ENCODE data around the gene MYH8. TPM values are rescaled to one million over a fixed set of nuclear protein-coding genes. Genes with fewer than 3 reads are reported as not detected.

The MYH8 gene
- total and polyA plus RNA-seq, 2 experiments from 2014 or later: not detected

GRCh38 chr17:10357768-10358167, 64.0 kb downstream of the MYH8 start:
- H3K9me3 Mint-ChIP-seq: no peaks in the 10 kb centered on the region
- no peaks in the 10 kb centered on the region for H3K36me3 ChIP-seq (ENCODE audit: insufficient read depth)
- no peak overlapping the region for H3K27ac Mint-ChIP-seq
- no peak overlapping the region for H3K4me3 Mint-ChIP-seq
- H3K36me3 Mint-ChIP-seq (ENCODE audit: low read depth): no peaks in the 10 kb centered on the region
- H3K4me1 ChIP-seq (ENCODE audit: insufficient read depth): no peaks in the 10 kb centered on the region
- H3K4me3 ChIP-seq: no peak overlapping the region
- H3K79me2 ChIP-seq (replicated peaks; ENCODE audit: insufficient read depth): no peaks in the 10 kb centered on the region
- peak; percentile 95 for ATAC-seq
- H3F3A ChIP-seq (replicated peaks; ENCODE audit: low read depth): no peaks in the 10 kb centered on the region
- no peak overlapping the region for H3K27ac ChIP-seq (ENCODE audit: low read depth)
- DNase-seq (ENCODE audit: low spot score): peak; percentile 74
- H4K20me1 ChIP-seq (replicated peaks; ENCODE audit: insufficient read depth): no peaks in the 10 kb centered on the region
- no peak overlapping the region for H3K4me2 ChIP-seq
- no peak overlapping the region; the same call in 1 of the 2 replicates for H2AFZ ChIP-seq
- H3K27me3 Mint-ChIP-seq (ENCODE audit: insufficient read depth, low read depth, poor library complexity): peaks cover 7% of the 10 kb centered on the region
- no peaks in the 10 kb centered on the region for H3K4me1 Mint-ChIP-seq
- no peaks in the 10 kb centered on the region for H3K27me3 ChIP-seq (ENCODE audit: insufficient read depth)
- H3K9me2 ChIP-seq (ENCODE audit: insufficient read depth): no peaks in the 10 kb centered on the region
- TF ChIP-seq CTCF (conservative IDR thresholded peaks at IDR 0.05; ENCODE audit: low read depth in 2 of 2): peak; percentile 78 to 89
- TF ChIP-seq, protein P1, sequence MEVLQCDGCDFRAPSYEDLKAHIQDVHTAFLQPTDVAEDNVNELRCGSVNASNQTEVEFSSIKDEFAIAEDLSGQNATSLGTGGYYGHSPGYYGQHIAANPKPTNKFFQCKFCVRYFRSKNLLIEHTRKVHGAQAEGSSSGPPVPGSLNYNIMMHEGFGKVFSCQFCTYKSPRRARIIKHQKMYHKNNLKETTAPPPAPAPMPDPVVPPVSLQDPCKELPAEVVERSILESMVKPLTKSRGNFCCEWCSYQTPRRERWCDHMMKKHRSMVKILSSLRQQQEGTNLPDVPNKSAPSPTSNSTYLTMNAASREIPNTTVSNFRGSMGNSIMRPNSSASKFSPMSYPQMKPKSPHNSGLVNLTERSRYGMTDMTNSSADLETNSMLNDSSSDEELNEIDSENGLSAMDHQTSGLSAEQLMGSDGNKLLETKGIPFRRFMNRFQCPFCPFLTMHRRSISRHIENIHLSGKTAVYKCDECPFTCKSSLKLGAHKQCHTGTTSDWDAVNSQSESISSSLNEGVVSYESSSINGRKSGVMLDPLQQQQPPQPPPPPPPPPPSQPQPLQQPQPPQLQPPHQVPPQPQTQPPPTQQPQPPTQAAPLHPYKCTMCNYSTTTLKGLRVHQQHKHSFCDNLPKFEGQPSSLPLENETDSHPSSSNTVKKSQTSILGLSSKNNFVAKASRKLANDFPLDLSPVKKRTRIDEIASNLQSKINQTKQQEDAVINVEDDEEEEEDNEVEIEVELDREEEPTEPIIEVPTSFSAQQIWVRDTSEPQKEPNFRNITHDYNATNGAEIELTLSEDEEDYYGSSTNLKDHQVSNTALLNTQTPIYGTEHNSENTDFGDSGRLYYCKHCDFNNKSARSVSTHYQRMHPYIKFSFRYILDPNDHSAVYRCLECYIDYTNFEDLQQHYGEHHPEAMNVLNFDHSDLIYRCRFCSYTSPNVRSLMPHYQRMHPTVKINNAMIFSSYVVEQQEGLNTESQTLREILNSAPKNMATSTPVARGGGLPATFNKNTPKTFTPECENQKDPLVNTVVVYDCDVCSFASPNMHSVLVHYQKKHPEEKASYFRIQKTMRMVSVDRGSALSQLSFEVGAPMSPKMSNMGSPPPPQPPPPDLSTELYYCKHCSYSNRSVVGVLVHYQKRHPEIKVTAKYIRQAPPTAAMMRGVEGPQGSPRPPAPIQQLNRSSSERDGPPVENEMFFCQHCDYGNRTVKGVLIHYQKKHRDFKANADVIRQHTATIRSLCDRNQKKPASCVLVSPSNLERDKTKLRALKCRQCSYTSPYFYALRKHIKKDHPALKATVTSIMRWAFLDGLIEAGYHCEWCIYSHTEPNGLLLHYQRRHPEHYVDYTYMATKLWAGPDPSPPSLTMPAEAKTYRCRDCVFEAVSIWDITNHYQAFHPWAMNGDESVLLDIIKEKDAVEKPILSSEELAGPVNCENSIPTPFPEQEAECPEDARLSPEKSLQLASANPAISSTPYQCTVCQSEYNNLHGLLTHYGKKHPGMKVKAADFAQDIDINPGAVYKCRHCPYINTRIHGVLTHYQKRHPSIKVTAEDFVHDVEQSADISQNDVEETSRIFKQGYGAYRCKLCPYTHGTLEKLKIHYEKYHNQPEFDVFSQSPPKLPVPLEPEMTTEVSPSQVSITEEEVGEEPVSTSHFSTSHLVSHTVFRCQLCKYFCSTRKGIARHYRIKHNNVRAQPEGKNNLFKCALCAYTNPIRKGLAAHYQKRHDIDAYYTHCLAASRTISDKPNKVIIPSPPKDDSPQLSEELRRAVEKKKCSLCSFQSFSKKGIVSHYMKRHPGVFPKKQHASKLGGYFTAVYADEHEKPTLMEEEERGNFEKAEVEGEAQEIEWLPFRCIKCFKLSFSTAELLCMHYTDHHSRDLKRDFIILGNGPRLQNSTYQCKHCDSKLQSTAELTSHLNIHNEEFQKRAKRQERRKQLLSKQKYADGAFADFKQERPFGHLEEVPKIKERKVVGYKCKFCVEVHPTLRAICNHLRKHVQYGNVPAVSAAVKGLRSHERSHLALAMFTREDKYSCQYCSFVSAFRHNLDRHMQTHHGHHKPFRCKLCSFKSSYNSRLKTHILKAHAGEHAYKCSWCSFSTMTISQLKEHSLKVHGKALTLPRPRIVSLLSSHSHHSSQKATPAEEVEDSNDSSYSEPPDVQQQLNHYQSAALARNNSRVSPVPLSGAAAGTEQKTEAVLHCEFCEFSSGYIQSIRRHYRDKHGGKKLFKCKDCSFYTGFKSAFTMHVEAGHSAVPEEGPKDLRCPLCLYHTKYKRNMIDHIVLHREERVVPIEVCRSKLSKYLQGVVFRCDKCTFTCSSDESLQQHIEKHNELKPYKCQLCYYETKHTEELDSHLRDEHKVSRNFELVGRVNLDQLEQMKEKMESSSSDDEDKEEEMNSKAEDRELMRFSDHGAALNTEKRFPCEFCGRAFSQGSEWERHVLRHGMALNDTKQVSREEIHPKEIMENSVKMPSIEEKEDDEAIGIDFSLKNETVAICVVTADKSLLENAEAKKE (CRISPR knock-in tag; IDR thresholded peaks at IDR 0.05): no peak

GRCh38 chr17:10354651-10355050, 67.1 kb downstream of the MYH8 start:
- no peaks in the 10 kb centered on the region for H3K79me2 ChIP-seq (replicated peaks; ENCODE audit: insufficient read depth)
- H3K27ac ChIP-seq (ENCODE audit: low read depth): no peak overlapping the region
- peaks cover 5% of the 10 kb centered on the region; the same call in 1 of the 2 replicates for H3K9me2 ChIP-seq (ENCODE audit: insufficient read depth)
- no peaks in the 10 kb centered on the region for H3K9me3 Mint-ChIP-seq
- H3K4me1 Mint-ChIP-seq: no peaks in the 10 kb centered on the region
- no peak overlapping the region for H3K4me2 ChIP-seq
- H2AFZ ChIP-seq: no peak overlapping the region
- H3F3A ChIP-seq (replicated peaks; ENCODE audit: low read depth): no peaks in the 10 kb centered on the region
- H3K27me3 ChIP-seq (ENCODE audit: insufficient read depth): no peaks in the 10 kb centered on the region
- H3K36me3 Mint-ChIP-seq (ENCODE audit: low read depth): no peaks in the 10 kb centered on the region; the same call in 2 of the 3 replicates
- no peak overlapping the region for H3K4me3 ChIP-seq
- no peak for DNase-seq (ENCODE audit: low spot score)
- H3K4me3 Mint-ChIP-seq: no peak overlapping the region
- ATAC-seq: no peak
- no peaks in the 10 kb centered on the region for H3K36me3 ChIP-seq (ENCODE audit: insufficient read depth)
- TF ChIP-seq ZNF114 (CRISPR knock-in tag; IDR thresholded peaks at IDR 0.05) (no peak), EZH2 (IDR thresholded peaks at IDR 0.05; ENCODE audit: low read depth, unreplicated experiment) (no peak), JUNB (IDR thresholded peaks at IDR 0.05; ENCODE audit: unreplicated experiment) (no peak)
- H3K4me1 ChIP-seq (ENCODE audit: insufficient read depth): no peaks in the 10 kb centered on the region
- peaks cover 7% of the 10 kb centered on the region for H3K27me3 Mint-ChIP-seq (ENCODE audit: insufficient read depth, low read depth, poor library complexity)
- no peaks in the 10 kb centered on the region for H4K20me1 ChIP-seq (replicated peaks; ENCODE audit: insufficient read depth)
- no peak overlapping the region for H3K27ac Mint-ChIP-seq
